Transverse colon (tissue), 4 donors: Measurements from ENCODE around the gene RILPL1. TPM values are rescaled to one million over a fixed set of nuclear protein-coding genes. Genes with fewer than 3 reads are reported as not detected.
"Not testable (repeated sequence)": the region's sequence is repeated elsewhere in the genome, so short reads cannot be mapped to it uniquely, and the experiment has no call there.

ENCODE experiments used
- DNase-seq: peaks from one replicate; pipeline ENCODE4 v3.0.0-alpha.2; 2019
- H3K27ac ChIP-seq, 4 donors: fragments of 200-600 bp; sonication (generic); 2 replicates each; pipeline ENCODE4 v1.5.1; 2016 to 2018; ENCODE audit warnings: inconsistent platforms in 4 of 4
- H3K27me3 ChIP-seq: fragments of 200-600 bp; sonication (generic); 2 replicates; pipeline ENCODE4 v1.5.1; 2017; ENCODE audit warnings: inconsistent platforms
- H3K36me3 ChIP-seq, 4 donors: fragments of 200-600 bp; sonication (generic); 2 replicates each; pipeline ENCODE4 v1.5.1; 2017 to 2019; ENCODE audit warnings: inconsistent platforms in 4 of 4
- H3K4me1 ChIP-seq, 4 donors: fragments of 200-600 bp; sonication (generic); 2 replicates each; pipeline ENCODE4 v1.5.1; 2017 to 2020; ENCODE audit warnings: inconsistent platforms in 4 of 4
- H3K4me3 ChIP-seq, 4 donors: fragments of 200-600 bp; sonication (generic); 1 replicate in 1 of 4; 2 replicates in 3 of 4; pipeline versions ENCODE4 v1.5.1 to v1.6.1; 2017 to 2019; ENCODE audit warnings: inconsistent platforms in 4 of 4
- H3K9me3 ChIP-seq, 2 donors: fragments of 200-600 bp; sonication (generic); 2 replicates each; pipeline ENCODE4 v1.5.1; 2017 to 2019; ENCODE audit warnings: inconsistent platforms in 2 of 2
- EP300 ChIP-seq: sonication (generic); formaldehyde crosslinking; IDR thresholded peaks from one replicate; pipeline ENCODE4 v1.6.1; 2017; ENCODE audit warnings: antibody characterized with exemption, low read depth
- POLR2A ChIP-seq: fragments of 450-650 bp; IDR thresholded peaks from one replicate; pipeline ENCODE4 v1.6.1; 2016; ENCODE audit warnings: antibody characterized with exemption, mild to moderate bottlenecking, moderate library complexity
- POLR2AphosphoS5 ChIP-seq, 3 donors: sonication (generic); formaldehyde crosslinking; IDR thresholded peaks; one replicate each; pipeline ENCODE4 v1.6.1; 2016; ENCODE audit warnings: antibody characterized with exemption in 3 of 3
- WGBS, 2 donors: methylation state at CpG; one replicate each; pipeline ENCODE4 v1.1.5; 2018; ENCODE audit warnings: low coverage in 1 of 2; 5-methylcytosine and 5-hydroxymethylcytosine counted together
- in situ Hi-C, 4 donors: fragments of 200-750 bp; cut with MboI; loops; one replicate each; pipeline versions ENCODE4 v1.15.0 to v1.15.1; 2017; ENCODE audit warnings: low sequenced_read_pairs in 3 of 4, low pct_ligation_motif_present in 1 of 4, low pct_unique_long_range_greater_than_20kb in 1 of 4
- intact Hi-C: fragments of 100-400 bp; cut with DNase I; formaldehyde crosslinking; loops from one replicate; pipeline ENCODE4 v1.15.1; 2023; ENCODE audit warnings: low total_unique reads
- total RNA-seq, 4 donors: library from RNA; depleted of rRNA; stranded (reverse); fragments of >200 nt; gene quantifications; one replicate each; pipeline ENCODE4 v1.1.0, GENCODE V29; 2016
- TF ChIP-seq, protein P1 (sequence below), 5 experiments: fragments of 200-600 bp in 3 of 5; fragments of 450-650 bp in 2 of 5; sonication (generic) in 3 of 5; IDR thresholded peaks; 1 replicate in 2 of 5; 2 replicates in 3 of 5; pipeline ENCODE4 v1.5.1; 2016 to 2017; ENCODE audit warnings: antibody characterized with exemption in 5 of 5, inconsistent platforms in 3 of 5, mild to moderate bottlenecking in 2 of 5, moderate library complexity in 1 of 5

Gene RILPL1
- total RNA-seq, 4 donors from 2014 or later: 1.6 to 6.7 (median 5.0) TPM

DNA sequence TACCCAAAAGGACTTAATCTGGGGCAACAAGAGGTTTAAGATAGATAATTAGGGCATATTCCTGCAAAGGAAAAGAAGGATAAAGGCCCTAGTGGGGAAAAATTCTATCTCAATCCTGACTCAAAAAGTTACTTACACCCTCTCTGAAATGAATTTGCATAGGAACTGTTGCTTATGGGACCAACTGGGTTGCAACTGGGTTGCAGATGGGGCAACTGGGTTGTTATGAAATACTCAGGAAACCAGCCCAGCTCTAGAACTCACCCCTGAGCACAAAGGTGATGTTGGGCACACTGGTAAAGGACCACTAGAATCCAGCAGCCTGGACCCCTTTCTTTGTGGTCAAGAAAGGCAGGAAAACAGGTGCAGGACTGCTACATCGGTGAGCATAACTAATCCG, 17.2 kb upstream of the RILPL1 start:
- TF ChIP-seq, protein P1, sequence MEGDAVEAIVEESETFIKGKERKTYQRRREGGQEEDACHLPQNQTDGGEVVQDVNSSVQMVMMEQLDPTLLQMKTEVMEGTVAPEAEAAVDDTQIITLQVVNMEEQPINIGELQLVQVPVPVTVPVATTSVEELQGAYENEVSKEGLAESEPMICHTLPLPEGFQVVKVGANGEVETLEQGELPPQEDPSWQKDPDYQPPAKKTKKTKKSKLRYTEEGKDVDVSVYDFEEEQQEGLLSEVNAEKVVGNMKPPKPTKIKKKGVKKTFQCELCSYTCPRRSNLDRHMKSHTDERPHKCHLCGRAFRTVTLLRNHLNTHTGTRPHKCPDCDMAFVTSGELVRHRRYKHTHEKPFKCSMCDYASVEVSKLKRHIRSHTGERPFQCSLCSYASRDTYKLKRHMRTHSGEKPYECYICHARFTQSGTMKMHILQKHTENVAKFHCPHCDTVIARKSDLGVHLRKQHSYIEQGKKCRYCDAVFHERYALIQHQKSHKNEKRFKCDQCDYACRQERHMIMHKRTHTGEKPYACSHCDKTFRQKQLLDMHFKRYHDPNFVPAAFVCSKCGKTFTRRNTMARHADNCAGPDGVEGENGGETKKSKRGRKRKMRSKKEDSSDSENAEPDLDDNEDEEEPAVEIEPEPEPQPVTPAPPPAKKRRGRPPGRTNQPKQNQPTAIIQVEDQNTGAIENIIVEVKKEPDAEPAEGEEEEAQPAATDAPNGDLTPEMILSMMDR (IDR thresholded peaks at IDR 0.05): no peak
- TF ChIP-seq POLR2A (no peak), EP300 (no peak), POLR2AphosphoS5 (IDR thresholded peaks at IDR 0.05) (no peak)
- in situ Hi-C loops: no loop called here
- H3K27me3 ChIP-seq: peaks cover 6% of the 10 kb centered on the region
- intact Hi-C loops: no loop called here
- WGBS, 2 donors: 89% methylated on average over 2 of the region's 2 CpGs; no CpG with 5 or more reads in 1 of the 2 donors
- no peaks in the 10 kb centered on the region for H3K4me1 ChIP-seq
- DNase-seq: no peak
- no peak overlapping the region for H3K4me3 ChIP-seq
- no peak overlapping the region for H3K27ac ChIP-seq
- H3K36me3 ChIP-seq: no peaks in the 10 kb centered on the region
- H3K9me3 ChIP-seq: no peaks in the 10 kb centered on the region

DNA sequence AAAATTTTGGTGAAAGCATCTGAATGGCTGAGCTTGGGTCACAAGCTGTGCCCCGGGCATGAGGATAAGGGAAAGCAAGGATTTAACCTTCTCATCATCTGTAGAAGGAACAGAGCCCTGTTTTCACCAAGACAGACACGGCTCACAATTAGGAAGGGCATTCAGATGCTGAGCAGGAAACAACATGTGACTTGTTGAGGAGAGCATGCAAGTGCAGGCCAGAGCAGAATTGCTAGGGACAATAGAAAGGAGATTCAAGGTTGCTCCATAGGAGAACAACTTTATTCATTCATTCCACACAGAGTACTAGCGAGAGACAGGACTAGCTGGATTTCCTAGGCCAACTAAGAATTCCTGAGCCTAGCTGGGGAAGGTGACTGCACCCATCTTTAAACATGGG, 14.6 kb upstream of the RILPL1 start:
- H3K4me1 ChIP-seq: no peaks in the 10 kb centered on the region
- no peak overlapping the region for H3K4me3 ChIP-seq
- TF ChIP-seq POLR2AphosphoS5 (IDR thresholded peaks at IDR 0.05): no peak
- no peak for TF ChIP-seq POLR2A
- no peak for TF ChIP-seq EP300
- TF ChIP-seq, protein P1 (IDR thresholded peaks at IDR 0.05): no peak
- intact Hi-C loops (no loop called here), in situ Hi-C loops (no loop called here)
- H3K27ac ChIP-seq: no peak overlapping the region
- no peaks in the 10 kb centered on the region for H3K9me3 ChIP-seq
- DNase-seq: no peak
- 58% methylated on average over 3 of the region's 3 CpGs; no CpG with 5 or more reads in 1 of the 2 donors for WGBS, 2 donors
- no peaks in the 10 kb centered on the region for H3K36me3 ChIP-seq
- H3K27me3 ChIP-seq: peaks cover 6% of the 10 kb centered on the region

DNA sequence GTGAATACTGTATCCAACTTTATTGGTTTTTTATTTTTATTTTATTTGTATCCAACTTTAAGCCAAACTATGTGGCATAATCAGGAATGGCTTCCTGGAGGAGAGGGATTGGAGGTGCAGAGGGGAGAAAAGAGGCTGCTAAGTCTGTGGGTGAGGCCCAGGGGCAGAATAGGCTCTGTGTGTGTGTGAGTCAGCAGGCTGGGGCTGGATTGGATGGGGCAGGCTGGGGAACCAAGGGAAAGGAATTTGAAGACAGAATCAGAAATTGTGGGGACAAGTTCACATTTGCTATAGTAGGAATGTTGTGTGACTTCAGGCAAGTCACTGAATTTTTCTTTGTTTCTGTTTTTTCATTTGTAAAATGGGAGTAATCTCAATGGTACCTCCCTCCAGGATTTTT, 12.8 kb upstream of the RILPL1 start:
- Histone ChIP-seq H3K27ac (no peak overlapping the region), H3K4me1 (no peaks in the 10 kb centered on the region), H3K9me3 (no peaks in the 10 kb centered on the region), H3K4me3 (no peak overlapping the region), H3K36me3 (no peaks in the 10 kb centered on the region), H3K27me3 (peaks cover 6% of the 10 kb centered on the region)
- intact Hi-C loops: no loop called here
- in situ Hi-C loops: no loop called here
- no peak for DNase-seq
- no peak for TF ChIP-seq EP300

DNA sequence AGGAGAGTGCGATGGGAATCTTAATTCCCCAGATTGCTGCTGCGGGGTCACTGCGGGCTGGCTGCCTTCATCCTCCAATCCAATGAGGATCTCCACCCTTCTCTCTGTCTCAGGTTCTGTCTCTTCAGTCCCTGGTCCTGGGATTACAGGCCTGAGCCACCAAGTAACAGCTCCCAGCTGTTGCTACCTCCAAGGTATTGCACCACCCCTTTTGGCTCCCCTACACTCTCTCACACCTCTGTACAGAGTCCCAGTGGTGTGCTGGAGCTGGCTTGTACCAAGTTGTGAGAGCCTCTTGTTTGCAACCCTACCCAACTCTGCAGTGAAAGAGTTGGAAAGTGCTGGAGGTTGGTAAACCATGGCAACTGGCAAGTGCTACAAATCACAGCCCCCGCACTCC, 10.0 kb upstream of the RILPL1 start:
- Histone ChIP-seq H3K36me3 (no peaks in the 10 kb centered on the region), H3K27me3 (no peaks in the 10 kb centered on the region), H3K27ac (no peak overlapping the region), H3K9me3 (no peaks in the 10 kb centered on the region), H3K4me1 (no peaks in the 10 kb centered on the region), H3K4me3 (no peak overlapping the region)
- intact Hi-C loops: no loop called here
- DNase-seq: no peak
- TF ChIP-seq POLR2AphosphoS5 (IDR thresholded peaks at IDR 0.05) (no peak), POLR2A (no peak), EP300 (no peak)
- TF ChIP-seq, protein P1 (IDR thresholded peaks at IDR 0.05): no peak
- in situ Hi-C loops: no loop called here
- 95 to 100% methylated on average over 1 to 4 of the region's 4 CpGs for WGBS, 2 donors

DNA sequence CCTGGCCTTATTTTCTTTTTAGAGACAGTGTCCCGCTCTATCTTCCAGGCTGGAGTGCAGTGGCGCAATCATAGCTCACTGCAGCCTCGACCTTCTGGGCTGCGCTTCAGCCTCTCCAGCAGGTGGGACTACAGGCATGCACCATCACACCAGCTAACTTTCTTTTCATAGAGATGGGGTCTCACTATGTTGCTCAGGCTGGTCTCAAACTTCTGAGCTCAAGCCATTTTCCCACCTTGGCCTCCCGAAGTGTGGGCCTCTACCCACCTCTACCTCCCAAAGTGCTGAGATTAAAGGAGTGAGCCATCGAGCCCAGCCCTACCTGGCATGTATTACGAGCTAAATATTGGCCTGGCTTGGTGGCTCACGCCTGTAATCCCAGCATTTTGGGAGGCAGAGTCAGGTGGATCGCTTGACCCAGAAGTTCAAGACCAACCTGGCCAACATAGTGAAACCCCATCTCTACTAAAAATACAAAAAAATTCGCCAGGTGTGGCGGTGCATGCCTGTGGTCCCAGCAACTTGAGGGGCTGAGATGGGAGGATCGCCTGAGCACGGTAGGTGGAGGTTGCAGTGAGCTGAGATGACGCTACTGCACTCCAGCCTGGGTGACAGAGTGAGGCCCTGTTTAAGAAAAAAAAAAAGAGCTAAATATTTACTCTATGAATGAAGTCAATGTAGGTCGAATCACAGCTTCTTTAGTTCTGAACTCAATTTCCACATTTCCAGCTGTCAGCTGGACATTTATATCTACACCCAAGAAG, 7.6 kb upstream of the RILPL1 start:
- no peaks in the 10 kb centered on the region for H3K9me3 ChIP-seq
- intact Hi-C loops: no loop called here
- H3K36me3 ChIP-seq: no peaks in the 10 kb centered on the region
- H3K4me3 ChIP-seq: no peak overlapping the region
- DNase-seq: no peak
- WGBS, 2 donors: 80 to 86% methylated on average over 10 to 15 of the region's 15 CpGs
- H3K27ac ChIP-seq: no peak overlapping the region
- no peaks in the 10 kb centered on the region for H3K4me1 ChIP-seq
- TF ChIP-seq EP300 (no peak), POLR2AphosphoS5 (IDR thresholded peaks at IDR 0.05) (no peak), POLR2A (no peak)
- in situ Hi-C loops: no loop called here
- H3K27me3 ChIP-seq: no peaks in the 10 kb centered on the region

DNA sequence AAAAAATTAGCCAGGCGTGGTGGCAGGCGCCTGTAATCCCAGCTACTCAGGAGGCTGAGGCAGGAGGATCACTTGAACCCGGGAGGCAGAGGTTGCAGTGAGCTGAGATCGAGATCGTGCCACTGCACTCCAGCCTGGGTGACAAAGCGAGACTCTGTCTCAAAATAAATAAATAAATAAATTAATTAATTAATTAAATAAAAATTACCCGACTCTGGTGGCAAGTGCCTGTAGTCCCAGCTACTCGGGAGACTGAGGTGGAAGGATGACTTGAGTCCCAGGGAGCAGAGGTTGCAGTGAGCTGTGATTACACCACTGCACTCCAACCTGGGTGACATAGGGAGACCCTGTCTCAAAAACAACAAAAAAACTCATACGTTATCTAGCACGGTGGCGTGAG, 2.4 kb upstream of the RILPL1 start:
- intact Hi-C loops, H3K4me3 ChIP-seq, H3K27ac ChIP-seq, DNase-seq, in situ Hi-C loops, H3K36me3 ChIP-seq, H3K9me3 ChIP-seq, H3K27me3 ChIP-seq: not testable (repeated sequence)
- H3K4me1 ChIP-seq: peaks cover 10 to 29% (median 14%) of the 10 kb centered on the region in 4 donors
- WGBS, 2 donors: 69 to 76% methylated on average over 8 to 11 of the region's 11 CpGs
